GM12878 (cell line): Measurements from ENCODE around the gene C17orf113. TPM values are rescaled to one million over a fixed set of nuclear protein-coding genes. Genes with fewer than 3 reads are reported as not detected.

Experiments used
- ATAC-seq: fragments of 200-7000 bp; cut with Tn5 transposase; 3 replicates; pipeline ENCODE4 v1.9.1; 2020; ENCODE audit warnings: mild to moderate bottlenecking, moderate library complexity
- BruUV-seq: library from RNA; stranded (reverse); fragments of 400-500 nt; replicated peaks from 2 replicates; lab custom pipeline; 2021; lab: Mats Ljungman, UMichigan
- CTCF ChIA-PET: fragments of 300-600 bp; sonication (Branson Sonifier 250); formaldehyde crosslinking; extraction: SDS; loops from one replicate; lab custom pipeline; 2021; ENCODE audit warnings: inconsistent platforms; lab: Yijun Ruan, JAX
- POLR2A ChIA-PET: fragments of 350-600 bp; formaldehyde crosslinking; extraction: SDS; loops from one replicate; lab custom pipeline; 2021; ENCODE audit warnings: inconsistent platforms; lab: Charles Lee
- RAD21 ChIA-PET: fragments of 300-600 bp; sonication (Branson Sonifier 250); formaldehyde crosslinking; loops from one replicate; lab custom pipeline; 2023; ENCODE audit warnings: antibody characterized with exemption; ENCODE audit not compliant: unreplicated experiment; lab: Charles Lee
- SMC1A ChIA-PET: fragments of 300-600 bp; sonication (Branson Sonifier 250); formaldehyde crosslinking; loops from one replicate; lab custom pipeline; 2023; ENCODE audit not compliant: unreplicated experiment, uncharacterized antibody; lab: Charles Lee
- DNase-seq: peaks from one replicate; pipeline ENCODE4 v3.0.0-alpha.2; 2011; ENCODE audit warnings: low read depth, low spot score
- FAIRE-seq: peaks from 3 replicates; lab custom pipeline; 2011; peaks lifted over from hg19 to GRCh38; lab: Jason Lieb, UNC
- H2AFZ ChIP-seq: 2 replicates; pipeline ENCODE4 v1.6.0; 2011; ENCODE audit warnings: low read depth, low read length, control low read depth; ENCODE audit not compliant: control insufficient read depth
- H3K27ac ChIP-seq: 2 replicates; pipeline ENCODE4 v1.5.1; 2011; ENCODE audit warnings: control low read depth; ENCODE audit not compliant: control insufficient read depth, insufficient read depth
- H3K27me3 ChIP-seq, 2 experiments: replicated peaks in 1 of 2; 2 replicates each; pipeline versions ENCODE4 v1.6.0 to v1.6.1; 2011; ENCODE audit warnings: low read length in 1 of 2; ENCODE audit not compliant: control insufficient read depth in 2 of 2, insufficient read depth in 2 of 2
- H3K36me3 ChIP-seq, 2 experiments: 2 replicates each; pipeline ENCODE4 v1.5.1; 2011; ENCODE audit warnings: low read length in 1 of 2; ENCODE audit not compliant: control insufficient read depth in 2 of 2, insufficient read depth in 2 of 2
- H3K4me1 ChIP-seq: 2 replicates; pipeline ENCODE4 v1.6.1; 2011; ENCODE audit warnings: mild to moderate bottlenecking, low read length, moderate library complexity, mixed read lengths; ENCODE audit not compliant: control insufficient read depth, insufficient read depth
- H3K4me2 ChIP-seq: 2 replicates; pipeline ENCODE4 v1.6.0; 2011; ENCODE audit warnings: control low read depth; ENCODE audit not compliant: control insufficient read depth, insufficient read depth
- H3K4me3 ChIP-seq: fragments of 200-600 bp; sonication (generic); 2 replicates; pipeline ENCODE4 v1.5.1; 2016
- H3K79me2 ChIP-seq: 2 replicates; pipeline ENCODE4 v1.6.0; 2011; ENCODE audit warnings: low read length; ENCODE audit not compliant: control insufficient read depth, insufficient read depth
- H3K9ac ChIP-seq: 2 replicates; pipeline ENCODE4 v1.8.0; 2011; ENCODE audit warnings: low read length, control low read depth, mixed read lengths; ENCODE audit not compliant: control insufficient read depth, insufficient read depth
- H3K9me3 ChIP-seq: replicated peaks from 3 replicates; pipeline ENCODE4 v1.5.1; 2011; ENCODE audit warnings: mild to moderate bottlenecking, low read length; ENCODE audit not compliant: control insufficient read depth, insufficient read depth
- H4K20me1 ChIP-seq: 2 replicates; pipeline ENCODE4 v1.6.0; 2011; ENCODE audit not compliant: control insufficient read depth, insufficient read depth
- CEBPZ ChIP-seq: fragments of 150-350 bp; IDR thresholded peaks from 2 replicates; pipeline ENCODE4 v1.6.1; 2016; ENCODE audit warnings: low read depth, low read length
- CHD1 ChIP-seq: IDR thresholded peaks from 2 replicates; pipeline ENCODE4 v1.6.1; 2012; ENCODE audit warnings: low read depth, low read length, improper control_type of control experiment
- CHD4 ChIP-seq: fragments of 200-600 bp; sonication (generic); IDR thresholded peaks from 2 replicates; pipeline ENCODE4 v1.6.1; 2016; ENCODE audit warnings: mild to moderate bottlenecking
- HCFC1 ChIP-seq: fragments of 150-350 bp; IDR thresholded peaks from 2 replicates; pipeline ENCODE4 v1.6.1; 2014; ENCODE audit warnings: low read length
- HDAC6 ChIP-seq: fragments of 200-600 bp; sonication (generic); IDR thresholded peaks from one replicate; pipeline ENCODE4 v1.8.0; 2017; ENCODE audit warnings: antibody characterized with exemption; ENCODE audit not compliant: unreplicated experiment
- JUND ChIP-seq: IDR thresholded peaks from 2 replicates; pipeline ENCODE4 v1.6.1; 2012; ENCODE audit warnings: low read depth, mild to moderate bottlenecking, low read length, improper control_type of control experiment, moderate library complexity
- LARP7 ChIP-seq: fragments of 450-650 bp; IDR thresholded peaks from 2 replicates; pipeline ENCODE4 v1.6.1; 2017; ENCODE audit warnings: mild to moderate bottlenecking
- MTA2 ChIP-seq: fragments of 450-650 bp; IDR thresholded peaks from 2 replicates; pipeline ENCODE4 v1.6.1; 2016; ENCODE audit warnings: low read depth, mild to moderate bottlenecking, moderate library complexity
- RAD51 ChIP-seq: fragments of 450-650 bp; IDR thresholded peaks from 2 replicates; pipeline ENCODE4 v1.6.1; 2016; ENCODE audit warnings: moderate library complexity, mild to moderate bottlenecking, inconsistent platforms
- RBBP5 ChIP-seq: fragments of 200-600 bp; sonication (generic); conservative IDR thresholded peaks from 2 replicates; pipeline ENCODE4 v1.6.1; 2016
- SIN3A ChIP-seq: IDR thresholded peaks from 2 replicates; pipeline ENCODE4 v1.6.1; 2012; ENCODE audit warnings: low read depth, low read length, improper control_type of control experiment
- SIX5 ChIP-seq: IDR thresholded peaks from 2 replicates; pipeline ENCODE4 v1.6.1; 2011; ENCODE audit warnings: mild to moderate bottlenecking, low read depth, low read length, moderate library complexity; ENCODE audit not compliant: severe bottlenecking
- SMARCA5 ChIP-seq: fragments of 450-650 bp; IDR thresholded peaks from 2 replicates; pipeline ENCODE4 v1.6.1; 2017; ENCODE audit warnings: mild to moderate bottlenecking
- SREBF2 ChIP-seq: IDR thresholded peaks from 2 replicates; pipeline ENCODE4 v1.6.1; 2012; ENCODE audit warnings: mild to moderate bottlenecking, low read length
- SUZ12 ChIP-seq: fragments of 200-600 bp; sonication (generic); IDR thresholded peaks from one replicate; pipeline ENCODE4 v1.6.1; 2018; ENCODE audit warnings: antibody characterized with exemption, mild to moderate bottlenecking; ENCODE audit not compliant: unreplicated experiment
- TAF1 ChIP-seq: IDR thresholded peaks from 2 replicates; pipeline ENCODE4 v1.6.1; 2011; ENCODE audit warnings: mild to moderate bottlenecking, low read depth, low read length, borderline replicate concordance
- TARDBP ChIP-seq: IDR thresholded peaks from 2 replicates; pipeline ENCODE4 v1.6.1; 2016; ENCODE audit warnings: borderline replicate concordance
- TBL1XR1 ChIP-seq: IDR thresholded peaks from 2 replicates; pipeline ENCODE4 v1.6.1; 2012; ENCODE audit warnings: low read depth, low read length, improper control_type of control experiment
- ZBTB33 ChIP-seq: fragments of 450-650 bp; IDR thresholded peaks from 2 replicates; pipeline ENCODE4 v1.6.1; 2017; ENCODE audit warnings: mild to moderate bottlenecking
- ZNF24 ChIP-seq: fragments of 450-650 bp; IDR thresholded peaks from 2 replicates; pipeline ENCODE4 v1.6.1; 2017; ENCODE audit warnings: antibody characterized with exemption, mild to moderate bottlenecking
- WGBS: methylation state at CpG from one replicate; pipeline ENCODE4 v1.1.6; 2016; ENCODE audit warnings: low lambda C conversion rate; ENCODE audit not compliant: insufficient replicate concordance, insufficient coverage; ENCODE audit errors: missing lambda C conversion rate; 5-methylcytosine and 5-hydroxymethylcytosine counted together
- in situ Hi-C: fragments of 300-500 bp; cut with MboI; formaldehyde crosslinking; loops from 9 replicates; pipeline ENCODE4 v1.14.3; 2018; ENCODE audit warnings: mixed read lengths
- intact Hi-C: fragments of 100-400 bp; cut with micrococcal nuclease; formaldehyde crosslinking; loops from one replicate; pipeline ENCODE4 v1.14.2; 2022; ENCODE audit not compliant: unreplicated experiment
- polyA plus RNA-seq, 11 experiments: library from polyadenylated mRNA; depleted of rRNA in 4 of 11; unstranded in 6 of 11; stranded (reverse) in 5 of 11; fragments of >200 nt; fragmentation: Nextera tagmentation in 4 of 11; fragmentation: Illumina TruSeq in 1 of 11; extraction: Ambion mirVana in 4 of 11; extraction: Trizol in 1 of 11; gene quantifications; 1 replicate in 1 of 11; 2 replicates in 10 of 11; pipeline versions ENCODE4 v1.2.1 to v1.2.3, GENCODE V29; 2011 to 2016; ENCODE audit warnings: inconsistent platforms in 2 of 11, missing spikeins in 2 of 11, low read depth in 1 of 11
- total RNA-seq, 4 experiments: library from RNA; depleted of rRNA in 3 of 4; stranded (reverse); fragments of >200 nt in 3 of 4; fragmentation: Illumina TruSeq in 1 of 4; extraction: Trizol in 1 of 4; gene quantifications; 2 replicates each; pipeline versions ENCODE4 v1.2.1 to v1.2.3, GENCODE V29; 2013 to 2021

The C17orf113 gene
- total and polyA plus RNA-seq, 10 of the 15 experiments (the other 5 are each of a cell fraction or from before 2014, with no cell fraction given): 0.03 to 0.17 (median 0.08) TPM; not detected in 3

GRCh38 chr17:42018988-42019387 lies 31.4 kb downstream of the C17orf113 start:
- no peak overlapping the region for H2AFZ ChIP-seq
- no peak overlapping the region for H3K4me3 ChIP-seq
- no peak for DNase-seq
- CTCF ChIA-PET: interaction anchor here (0.9 to 10.1 kb wide), 9 partner anchors 11 to 360 kb away, joined by 3 to 85 read pairs (median 6); partner anchors contain the start of genes CNP and DHX58
- peaks cover 0 to 1% of the 10 kb centered on the region in 2 experiments; a peak in 2 of 4 replicates for H3K36me3 ChIP-seq
- intact Hi-C loops: no loop called here
- POLR2A ChIA-PET: interaction anchor here (1.0 to 3.1 kb wide), 6 partner anchors 15 to 97 kb away, joined by 3 to 45 read pairs (median 5); partner anchors contain the start of gene CNP
- no peaks in the 10 kb centered on the region for H4K20me1 ChIP-seq
- no peaks in the 10 kb centered on the region for H3K27me3 ChIP-seq
- FAIRE-seq: no peak
- 96% methylated on average over 4 of the region's 4 CpGs for WGBS
- no TSS peak for BruUV-seq
- H3K9ac ChIP-seq: no peak overlapping the region
- RAD21 ChIA-PET: interaction anchor here (2.3 to 6.6 kb wide), 2 partner anchors 53 to 56 kb away, joined by 5 to 53 read pairs; partner anchors contain the start of gene CNP
- no peak overlapping the region for H3K27ac ChIP-seq
- peaks cover 23% of the 10 kb centered on the region for H3K4me1 ChIP-seq
- in situ Hi-C loops: loop anchor here (25.0 kb wide), 1 partner anchor 1193 kb away; the partner anchor contains the start of gene TMEM106A
- no peak for TF ChIP-seq CHD1
- TF ChIP-seq MTA2: no peak
- TF ChIP-seq HDAC6: no peak
- TF ChIP-seq SUZ12: no peak
- no peak for TF ChIP-seq TARDBP
- TF ChIP-seq HCFC1: no peak
- TF ChIP-seq SIX5: no peak
- no peak for TF ChIP-seq ZNF24
- no peak for TF ChIP-seq JUND
- TF ChIP-seq SREBF2: no peak
- no peak for TF ChIP-seq SMARCA5
- TF ChIP-seq TBL1XR1: no peak
- TF ChIP-seq RAD51: no peak
- no peak for TF ChIP-seq CEBPZ
- TF ChIP-seq RBBP5: no peak
- TF ChIP-seq ZBTB33: no peak
- no peak for TF ChIP-seq SIN3A
- TF ChIP-seq CHD4: no peak
- TF ChIP-seq LARP7: no peak
- no peak for TF ChIP-seq TAF1
- H3K4me2 ChIP-seq: no peak overlapping the region
- no peaks in the 10 kb centered on the region for H3K9me3 ChIP-seq
- ATAC-seq: no peak
- SMC1A ChIA-PET: interaction anchor here (0.9 to 2.5 kb wide), 4 partner anchors 10 to 97 kb away, joined by 3 to 19 read pairs (median 7); partner anchors contain the start of gene CNP
- H3K79me2 ChIP-seq: peaks cover 53% of the 10 kb centered on the region
